Gastrocnemius medialis (tissue), 4 donors: ENCODE data around the gene CDKAL1.

Source experiments
- CTCF ChIP-seq, 5 experiments: fragments of 450-650 bp in 3 of 5; fragments of 200-600 bp in 2 of 5; sonication (generic) in 2 of 5; IDR thresholded peaks in 4 of 5; conservative IDR thresholded peaks in 1 of 5; 1 replicate in 4 of 5; 2 replicates in 1 of 5; pipeline ENCODE4 v1.5.1; 2016 to 2019; ENCODE audit warnings: antibody characterized with exemption in 5 of 5, mild to moderate bottlenecking in 3 of 5, moderate library complexity in 3 of 5
- POLR2A ChIP-seq, 2 donors: fragments of 450-650 bp; IDR thresholded peaks; one replicate each; pipeline ENCODE4 v1.6.1; 2017; ENCODE audit warnings: antibody characterized with exemption in 2 of 2, mild to moderate bottlenecking in 2 of 2, moderate library complexity in 2 of 2

GRCh38 chr6:21099338-21100314, 565.4 kb downstream of the CDKAL1 start:
- no peak for TF ChIP-seq CTCF (IDR thresholded peaks at IDR 0.05 in 4 of 5, conservative IDR thresholded peaks at IDR 0.05 in 1 of 5)
- no peak for TF ChIP-seq POLR2A (IDR thresholded peaks at IDR 0.05)
